Psoas muscle (tissue), 8 donors: ENCODE results near the gene ZNF575. TPM values are rescaled to one million over a fixed set of nuclear protein-coding genes. Genes with fewer than 3 reads are reported as not detected.
A peak's percentile ranks its signal among the peaks of the same experiment; 100 is the strongest.
"Not testable (repeated sequence)": the region's sequence is repeated elsewhere in the genome, so short reads cannot be mapped to it uniquely, and the experiment has no call there.

ENCODE experiments used
- ATAC-seq, 4 donors: fragments of 200-7000 bp; cut with Tn5 transposase; one replicate each; pipeline ENCODE4 v1.9.1; 2020; ENCODE audit warnings: moderate library complexity in 3 of 4, mild to moderate bottlenecking in 2 of 4
- DNase-seq, 2 donors: peaks; one replicate each; pipeline ENCODE4 v3.0.0-alpha.2; 2020
- H3K27ac ChIP-seq: fragments of 200-600 bp; one replicate; pipeline ENCODE4 v1.8.0; 2022
- H3K27me3 ChIP-seq, 3 donors: fragments of 200-600 bp in 1 of 3; one replicate each; pipeline versions ENCODE4 v1.6.1 to v1.8.0; 2013 to 2022; ENCODE audit warnings: low read length in 2 of 3, mild to moderate bottlenecking in 2 of 3, moderate library complexity in 1 of 3; ENCODE audit not compliant: insufficient read depth in 3 of 3
- H3K36me3 ChIP-seq, 2 donors: fragments of 200-600 bp in 1 of 2; one replicate each; pipeline versions ENCODE4 v1.6.1 to v1.8.0; 2013 to 2022; ENCODE audit warnings: low read depth in 1 of 2, mild to moderate bottlenecking in 1 of 2, moderate library complexity in 1 of 2; ENCODE audit not compliant: insufficient read depth in 1 of 2
- H3K4me1 ChIP-seq: fragments of 200-600 bp; one replicate; pipeline ENCODE4 v1.8.0; 2022
- H3K4me3 ChIP-seq: fragments of 200-600 bp; one replicate; pipeline ENCODE4 v1.8.0; 2022; ENCODE audit warnings: mild to moderate bottlenecking
- H3K9me3 ChIP-seq: fragments of 200-600 bp; one replicate; pipeline ENCODE4 v1.8.0; 2022
- CTCF ChIP-seq: fragments of 200-600 bp; IDR thresholded peaks from one replicate; pipeline ENCODE4 v1.8.0; 2022; ENCODE audit warnings: antibody characterized with exemption
- WGBS, 3 donors: extraction: QIAGEN DNeasy Blood & Tissue Kit; methylation state at CpG; one replicate each; pipeline versions ENCODE4 v1.1.6 to v1.1.7; 2013; 5-methylcytosine and 5-hydroxymethylcytosine counted together
- intact Hi-C, 2 donors: fragments of 100-400 bp; cut with DNase I; formaldehyde crosslinking; loops; one replicate each; pipeline versions ENCODE4 v1.11.0 to v1.14.2; 2022
- polyA plus RNA-seq, 3 donors: library from polyadenylated mRNA; stranded (reverse); fragments of 200-250 nt; gene quantifications; one replicate each; pipeline ENCODE4 v1.2.3, GENCODE V29; 2013
- total RNA-seq, 4 donors: library from RNA; stranded (reverse); fragmentation: NEBNext Ultra II Directional in 2 of 4; extraction: Animal tissue kit (Norgen Biotek cat#: 25700) in 2 of 4; gene quantifications; one replicate each; pipeline versions ENCODE4 v1.2.1 to v1.2.4, GENCODE V29; 2021 to 2023
- donor health status: healthy with polysubstance abuse.
- donor health status: DM: no; HTN: no; CAD: no; lungs with moderate emphysema.
- donor health status: Bipolar disorder and iron deficiency.
- donor health status: healthy.
- donor health status: DM: yes; HTN: yes; CAD: no.
- donor health status: DM: no; HTN: no; CAD: no.
- donor health status: DM: no; HTN: no; CAD: no.
- donor health status: DM: yes; HTN: yes; CAD: no.

ZNF575 gene
- total and polyA plus RNA-seq, 7 donors: 0.23 to 1.6 (median 1.0) TPM

- WGBS, 3 donors: 73 to 80% (median 75%) methylated on average over 4 of the region's 4 CpGs
- intact Hi-C loops: no loop called here
- H3K9me3 ChIP-seq: no peaks in the 10 kb centered on the region
- ATAC-seq (no peak), DNase-seq (no peak)
- no peaks in the 10 kb centered on the region for H3K27me3 ChIP-seq
- no peaks in the 10 kb centered on the region for H3K4me1 ChIP-seq
- no peak overlapping the region for H3K4me3 ChIP-seq
- H3K36me3 ChIP-seq: peaks cover 0 to 7% of the 10 kb centered on the region in 2 donors
- no peak overlapping the region for H3K27ac ChIP-seq
- no peak for TF ChIP-seq CTCF
These were observed 14.9 kb upstream of the ZNF575 start for GRCh38 chr19:43518051-43518450.

GRCh38 chr19:43519436-43520088 lies 13.4 kb upstream of the ZNF575 start:
- WGBS, 3 donors: 52 to 58% (median 54%) methylated on average over 10 of the region's 10 CpGs
- no peak overlapping the region for H3K27ac ChIP-seq
- H3K9me3 ChIP-seq: no peaks in the 10 kb centered on the region
- no peaks in the 10 kb centered on the region for H3K4me1 ChIP-seq
- H3K36me3 ChIP-seq: peaks cover 0 to 5% of the 10 kb centered on the region in 2 donors
- DNase-seq (peak; percentile 72 to 87), ATAC-seq (peak; percentile 85 to 92 (median 92))
- intact Hi-C loops: loop anchor here (1.0 kb wide), 1 partner anchor 72 kb away; no protein-coding TSS in a partner anchor
- TF ChIP-seq CTCF: peak; percentile 94
- H3K27me3 ChIP-seq: no peaks in the 10 kb centered on the region
- H3K4me3 ChIP-seq: no peak overlapping the region

GRCh38 chr19:43522929-43523328 lies 10.1 kb upstream of the ZNF575 start:
- no peak for TF ChIP-seq CTCF
- Histone ChIP-seq H3K9me3 (no peaks in the 10 kb centered on the region), H3K4me1 (peaks cover 14% of the 10 kb centered on the region), H3K4me3 (no peak overlapping the region), H3K36me3 (no peaks in the 10 kb centered on the region), H3K27ac (no peak overlapping the region), H3K27me3 (no peaks in the 10 kb centered on the region)
- no peak for ATAC-seq
- WGBS, 3 donors: 86 to 89% (median 88%) methylated on average over 5 of the region's 5 CpGs
- intact Hi-C loops: no loop called here
- DNase-seq: no peak

GRCh38 chr19:43523696-43524095 lies 9.3 kb upstream of the ZNF575 start:
- intact Hi-C loops: not testable (repeated sequence)
- 95 to 98% (median 97%) methylated on average over 8 of the region's 8 CpGs for WGBS, 3 donors

GRCh38 chr19:43524922-43525835 lies 7.8 kb upstream of the ZNF575 start:
- no peaks in the 10 kb centered on the region for H3K9me3 ChIP-seq
- no peak for TF ChIP-seq CTCF
- ATAC-seq (peak in 3 of 4 donors; percentile 18 to 23 (median 22)), DNase-seq (peak in 1 of 2 donors; percentile 41)
- H3K27me3 ChIP-seq: no peaks in the 10 kb centered on the region
- H3K36me3 ChIP-seq: no peaks in the 10 kb centered on the region
- intact Hi-C loops: no loop called here
- peak overlapping the region; percentile 41 for H3K27ac ChIP-seq
- peak overlapping the region; percentile 94 for H3K4me3 ChIP-seq
- WGBS, 3 donors: 27 to 39% (median 28%) methylated on average over 12 of the region's 12 CpGs
- H3K4me1 ChIP-seq: peaks cover 14% of the 10 kb centered on the region

More at GRCh38 chr19:43523696-43524095, 9.3 kb upstream of the ZNF575 start:
- H3K4me1 ChIP-seq: peaks cover 14% of the 10 kb centered on the region
- not testable (repeated sequence) for H3K9me3 ChIP-seq, ATAC-seq, H3K27ac ChIP-seq, H3K36me3 ChIP-seq, H3K27me3 ChIP-seq, DNase-seq, H3K4me3 ChIP-seq
